Activated CD8-positive, alpha-beta T cell treated with anti-CD3 and anti-CD28 coated beads for 36 hours (primary cell): Measurements from ENCODE around the gene SRSF4. TPM values are rescaled to one million over a fixed set of nuclear protein-coding genes. Genes with fewer than 3 reads are reported as not detected.
"Not testable (repeated sequence)": the region's sequence is repeated elsewhere in the genome, so short reads cannot be mapped to it uniquely, and the experiment has no call there.

Source experiments
- ATAC-seq: fragments of 200-7000 bp; cut with Tn5 transposase; one replicate; pipeline ENCODE4 v1.10.0; 2021; ENCODE audit warnings: mild to moderate bottlenecking, moderate library complexity
- CTCF ChIA-PET: fragments of 350-600 bp; sonication (Branson Sonifier 250); formaldehyde crosslinking; loops from one replicate; lab custom pipeline; 2021; ENCODE audit warnings: antibody characterized with exemption; lab: Charles Lee
- POLR2A ChIA-PET: fragments of 350-600 bp; sonication (Branson Sonifier 250); formaldehyde crosslinking; loops from one replicate; lab custom pipeline; 2021; ENCODE audit warnings: antibody characterized with exemption; lab: Charles Lee
- DNase-seq: peaks from one replicate; pipeline ENCODE4 v3.0.0-alpha.2; 2020
- H3K27ac Mint-ChIP-seq: one replicate; pipeline ENCODE4 v1.8.0; 2021; ENCODE audit warnings: mild to moderate bottlenecking, mixed read lengths
- H3K27me3 Mint-ChIP-seq: one replicate; pipeline ENCODE4 v1.8.0; 2021; ENCODE audit warnings: mixed read lengths
- H3K36me3 Mint-ChIP-seq: one replicate; pipeline ENCODE4 v1.8.0; 2021; ENCODE audit warnings: low read depth, mixed read lengths
- H3K4me1 Mint-ChIP-seq: one replicate; pipeline ENCODE4 v1.8.0; 2021; ENCODE audit warnings: low read depth, mixed read lengths
- H3K4me3 Mint-ChIP-seq: one replicate; pipeline ENCODE4 v1.8.0; 2021; ENCODE audit warnings: mild to moderate bottlenecking, moderate library complexity, mixed read lengths
- H3K9me3 Mint-ChIP-seq: one replicate; pipeline ENCODE4 v1.8.0; 2021; ENCODE audit warnings: mixed read lengths
- intact Hi-C: fragments of 100-400 bp; cut with micrococcal nuclease; formaldehyde crosslinking; loops from one replicate; pipeline ENCODE4 v1.10.0; 2022
- total RNA-seq, 2 experiments: library from RNA; stranded (reverse); gene quantifications; one replicate each; pipeline ENCODE4 v1.2.3, GENCODE V29; 2021
- TF ChIP-seq, protein P1 (sequence below): fragments of 200-600 bp; IDR thresholded peaks from one replicate; pipeline ENCODE4 v1.8.0; 2022; ENCODE audit warnings: antibody characterized with exemption, mild to moderate bottlenecking

SRSF4 gene
- total RNA-seq, 2 experiments from 2014 or later, result 121 to 123 TPM

DNA sequence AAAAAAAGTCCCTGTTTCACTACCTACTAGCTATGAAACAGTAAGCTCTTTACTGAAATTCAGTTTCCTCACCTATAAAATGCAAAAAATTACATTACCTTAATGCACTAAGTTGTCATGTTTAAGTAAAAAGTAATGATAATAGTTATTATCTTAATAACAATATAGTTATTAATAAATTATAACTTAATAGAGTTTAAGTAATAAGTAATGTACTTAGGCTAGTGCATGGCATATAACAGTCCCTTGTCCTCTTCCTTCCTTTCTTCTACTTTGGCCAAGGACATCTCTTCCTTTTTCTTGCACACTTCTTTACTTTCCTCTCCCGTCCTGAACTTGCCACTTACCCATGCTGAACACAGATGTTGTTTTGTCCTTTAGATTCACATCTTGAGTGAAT, 67.0 kb downstream of the SRSF4 start:
- Mint-ChIP-seq H3K9me3 (no peaks in the 10 kb centered on the region), H3K27me3 (no peaks in the 10 kb centered on the region), H3K36me3 (peaks cover 26% of the 10 kb centered on the region), H3K4me3 (no peak overlapping the region), H3K4me1 (peaks cover 10% of the 10 kb centered on the region), H3K27ac (no peak overlapping the region)
- intact Hi-C loops, result loop anchor here (10.0 kb wide), 1 partner anchor 70 kb away; no protein-coding TSS in a partner anchor
- DNase-seq (no peak), ATAC-seq (no peak)
- CTCF ChIA-PET, result interaction anchor here (1.3 to 1.4 kb wide), 3 partner anchors 25 to 330 kb away, joined by 3 read pairs; no protein-coding TSS in a partner anchor
- TF ChIP-seq, protein P1, sequence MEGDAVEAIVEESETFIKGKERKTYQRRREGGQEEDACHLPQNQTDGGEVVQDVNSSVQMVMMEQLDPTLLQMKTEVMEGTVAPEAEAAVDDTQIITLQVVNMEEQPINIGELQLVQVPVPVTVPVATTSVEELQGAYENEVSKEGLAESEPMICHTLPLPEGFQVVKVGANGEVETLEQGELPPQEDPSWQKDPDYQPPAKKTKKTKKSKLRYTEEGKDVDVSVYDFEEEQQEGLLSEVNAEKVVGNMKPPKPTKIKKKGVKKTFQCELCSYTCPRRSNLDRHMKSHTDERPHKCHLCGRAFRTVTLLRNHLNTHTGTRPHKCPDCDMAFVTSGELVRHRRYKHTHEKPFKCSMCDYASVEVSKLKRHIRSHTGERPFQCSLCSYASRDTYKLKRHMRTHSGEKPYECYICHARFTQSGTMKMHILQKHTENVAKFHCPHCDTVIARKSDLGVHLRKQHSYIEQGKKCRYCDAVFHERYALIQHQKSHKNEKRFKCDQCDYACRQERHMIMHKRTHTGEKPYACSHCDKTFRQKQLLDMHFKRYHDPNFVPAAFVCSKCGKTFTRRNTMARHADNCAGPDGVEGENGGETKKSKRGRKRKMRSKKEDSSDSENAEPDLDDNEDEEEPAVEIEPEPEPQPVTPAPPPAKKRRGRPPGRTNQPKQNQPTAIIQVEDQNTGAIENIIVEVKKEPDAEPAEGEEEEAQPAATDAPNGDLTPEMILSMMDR, result no peak
- POLR2A ChIA-PET, result interaction anchor here (3.1 kb wide), 1 partner anchor 13 kb away, joined by 8 read pairs; no protein-coding TSS in a partner anchor

DNA sequence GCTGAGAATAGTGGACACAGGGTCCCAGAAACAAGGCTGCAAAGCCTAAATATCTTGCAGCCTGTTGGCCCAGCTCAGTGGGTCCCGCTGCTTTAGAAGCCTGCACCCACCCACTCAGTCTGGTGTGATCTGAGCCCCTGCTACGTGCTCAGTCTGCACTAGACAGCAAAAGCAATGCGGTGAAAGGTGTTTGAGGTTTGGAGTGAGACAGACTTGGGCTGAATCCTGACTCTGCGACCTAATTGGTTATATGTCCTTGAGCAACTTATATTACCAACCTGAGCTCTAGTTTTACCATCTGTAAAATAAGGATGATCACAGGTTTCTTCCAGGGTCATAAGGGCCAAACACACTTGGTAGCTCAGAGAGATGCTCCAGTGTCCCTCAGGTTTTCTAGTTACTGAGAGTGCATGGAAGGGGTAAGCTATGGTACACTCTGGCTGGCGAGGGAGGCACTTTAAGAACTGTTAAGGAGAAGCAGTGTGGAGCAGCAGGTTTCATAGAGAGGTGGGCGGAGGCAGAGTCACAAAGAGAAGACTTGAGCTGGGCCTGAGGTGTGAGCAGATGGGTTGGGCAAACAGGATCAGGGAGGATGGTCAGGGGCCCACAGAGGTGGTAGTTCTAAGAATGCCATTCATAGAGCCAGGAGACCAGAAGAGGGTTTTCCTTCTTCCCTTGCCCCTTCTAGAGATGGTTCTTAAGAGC, 68.1 kb downstream of the SRSF4 start:
- Mint-ChIP-seq H3K27me3 (no peaks in the 10 kb centered on the region), H3K27ac (peak overlapping the region; percentile 51), H3K36me3 (peaks cover 28% of the 10 kb centered on the region), H3K9me3 (no peaks in the 10 kb centered on the region), H3K4me3 (no peak overlapping the region), H3K4me1 (peaks cover 10% of the 10 kb centered on the region)
- intact Hi-C loops, result loop anchor here (10.0 kb wide), 1 partner anchor 69 kb away; no protein-coding TSS in a partner anchor
- DNase-seq (peak; percentile 56), ATAC-seq (peak; percentile 87)
- TF ChIP-seq, protein P1, result no peak
- ChIA-PET CTCF (interaction anchor here (1.3 to 2.3 kb wide), 5 partner anchors 9 to 329 kb away, joined by 3 to 11 read pairs (median 3); no protein-coding TSS in a partner anchor), POLR2A (interaction anchor here (3.1 kb wide), 1 partner anchor 12 kb away, joined by 8 read pairs; no protein-coding TSS in a partner anchor)

DNA sequence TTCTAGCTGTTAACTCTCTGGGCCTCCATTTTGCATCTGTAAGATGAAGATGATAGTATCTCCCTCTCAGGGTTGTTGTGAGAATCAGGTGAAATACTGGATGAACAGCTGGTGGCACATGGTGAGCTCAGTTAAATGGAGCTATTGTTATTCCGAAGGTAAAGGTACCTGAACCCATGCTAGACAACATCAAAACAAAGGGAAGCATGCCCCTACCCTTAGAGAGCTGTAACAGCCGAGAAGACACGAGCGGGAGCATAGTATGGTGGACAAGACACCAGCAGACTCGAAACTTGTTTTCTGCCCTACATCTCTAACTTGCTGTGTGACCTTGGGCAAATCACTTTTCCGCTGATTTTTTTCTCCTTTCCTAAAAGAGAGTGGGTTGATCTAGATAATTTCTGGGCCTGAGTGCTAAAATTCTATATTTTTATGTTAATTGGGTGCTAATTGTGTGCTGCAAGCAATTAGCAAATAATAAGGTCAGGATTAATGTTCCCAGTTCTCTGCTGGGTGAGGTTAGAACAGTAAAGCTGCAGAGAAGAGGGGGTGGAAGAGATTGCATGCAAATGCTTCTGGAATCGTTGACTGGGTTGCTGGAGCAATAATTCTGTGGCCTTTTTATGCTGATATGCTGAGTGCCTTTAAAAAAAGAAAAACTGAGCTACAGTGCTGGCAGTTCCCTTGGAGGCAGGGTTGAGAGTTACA, 68.8 kb downstream of the SRSF4 start:
- no peak overlapping the region for H3K4me3 Mint-ChIP-seq
- ATAC-seq (no peak), DNase-seq (no peak)
- no peak overlapping the region for H3K27ac Mint-ChIP-seq
- no peaks in the 10 kb centered on the region for H3K9me3 Mint-ChIP-seq
- CTCF ChIA-PET, result interaction anchor here (0.9 to 2.3 kb wide), 6 partner anchors 8 to 238 kb away, joined by 3 to 11 read pairs (median 3); no protein-coding TSS in a partner anchor
- peaks cover 24% of the 10 kb centered on the region for H3K36me3 Mint-ChIP-seq
- no peaks in the 10 kb centered on the region for H3K27me3 Mint-ChIP-seq
- H3K4me1 Mint-ChIP-seq, result peaks cover 10% of the 10 kb centered on the region
- intact Hi-C loops, result loop anchor here (10.0 kb wide), 1 partner anchor 68 kb away; no protein-coding TSS in a partner anchor
- POLR2A ChIA-PET, result interaction anchor here (1.3 to 3.1 kb wide), 2 partner anchors 9 to 11 kb away, joined by 4 to 8 read pairs; no protein-coding TSS in a partner anchor
- TF ChIP-seq, protein P1, result no peak

DNA sequence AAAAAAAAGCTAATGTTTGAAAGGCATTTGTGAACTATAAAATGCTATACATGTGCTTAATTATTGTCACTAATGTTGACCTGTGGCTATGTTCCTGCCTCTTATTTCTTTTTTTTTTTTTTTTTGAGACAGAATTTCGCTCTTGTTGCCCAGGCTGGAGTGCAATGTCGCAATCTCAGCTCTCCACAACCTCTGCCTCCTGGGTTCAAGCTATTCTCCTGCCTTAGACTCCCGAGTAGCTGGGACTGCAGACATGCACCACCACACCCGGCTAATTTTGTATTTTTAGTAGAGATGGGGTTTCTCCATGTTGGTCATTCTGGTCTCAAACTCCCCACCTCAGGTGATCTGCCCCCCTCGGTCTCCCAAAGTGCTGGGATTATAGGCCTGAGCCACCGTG, 73.7 kb downstream of the SRSF4 start:
- H3K4me3 Mint-ChIP-seq, H3K27ac Mint-ChIP-seq, H3K27me3 Mint-ChIP-seq, DNase-seq, ATAC-seq, H3K4me1 Mint-ChIP-seq, intact Hi-C loops, H3K9me3 Mint-ChIP-seq: not testable (repeated sequence)
- H3K36me3 Mint-ChIP-seq, result peaks cover 13% of the 10 kb centered on the region
- CTCF ChIA-PET, result interaction anchor here (0.8 to 1.9 kb wide), 4 partner anchors 13 to 231 kb away, joined by 3 to 5 read pairs (median 4); no protein-coding TSS in a partner anchor
- POLR2A ChIA-PET, result interaction anchor here (0.6 kb wide), 1 partner anchor 600 kb away, joined by 3 read pairs; no protein-coding TSS in a partner anchor

DNA sequence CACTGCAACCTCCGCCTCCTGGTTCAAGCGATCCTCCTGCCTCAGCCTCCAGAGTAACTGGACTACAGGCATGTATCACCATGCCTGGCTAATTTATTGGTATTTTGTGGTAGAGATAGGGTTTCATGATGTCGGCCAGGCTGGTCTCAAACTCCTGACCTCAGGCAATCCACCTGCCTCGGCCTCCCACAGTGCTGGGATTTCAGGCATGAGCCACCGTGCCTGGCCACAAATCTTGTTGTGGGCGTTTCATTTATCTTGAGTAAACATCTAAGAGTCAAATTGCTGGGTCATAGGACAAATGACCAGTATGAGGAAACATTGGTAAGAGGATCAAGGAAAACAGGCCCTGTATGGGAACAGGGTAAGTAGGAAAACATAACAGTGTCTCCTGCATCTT, 75.9 kb downstream of the SRSF4 start:
- intact Hi-C loops, result no loop called here
- no peak for ATAC-seq
- peaks cover 19% of the 10 kb centered on the region for H3K36me3 Mint-ChIP-seq
- ChIA-PET POLR2A (no interaction called here), CTCF (interaction anchor here (1.2 to 1.6 kb wide), 2 partner anchors 13 to 229 kb away, joined by 3 to 5 read pairs; no protein-coding TSS in a partner anchor)
- H3K27me3 Mint-ChIP-seq, result no peaks in the 10 kb centered on the region
- no peaks in the 10 kb centered on the region for H3K9me3 Mint-ChIP-seq
- H3K4me1 Mint-ChIP-seq, result no peaks in the 10 kb centered on the region
- H3K27ac Mint-ChIP-seq, result no peak overlapping the region
- TF ChIP-seq, protein P1, result no peak
- H3K4me3 Mint-ChIP-seq, result no peak overlapping the region
- DNase-seq, result no peak
